ENCODE measurements around the gene EDC3.

Gene EDC3

GRCh38 chr15:74653426-74654102, 42.3 kb downstream of the EDC3 start:
- Mint-ChIP-seq H3K27ac (no peak overlapping the region), H3K27me3 (ENCODE audit: low read depth, poor library complexity) (peaks cover 3% of the 10 kb centered on the region), H3K36me3 (ENCODE audit: low read depth) (peaks cover 37% of the 10 kb centered on the region), H3K4me3 (no peak overlapping the region), H3K9me3 (no peaks in the 10 kb centered on the region), H3K4me1 (no peaks in the 10 kb centered on the region)
- no peak for TF ChIP-seq CTCF (IDR thresholded peaks at IDR 0.05)
- no peak for DNase-seq

- H3K27ac Mint-ChIP-seq: no peak overlapping the region
These were observed 44.5 kb downstream of the EDC3 start for GRCh38 chr15:74651242-74651741.

GRCh38 chr15:74648051-74648842, 47.6 kb downstream of the EDC3 start:
- H3K27me3 Mint-ChIP-seq (ENCODE audit: low read depth, poor library complexity): peaks cover 6% of the 10 kb centered on the region
- H3K9me3 Mint-ChIP-seq: no peaks in the 10 kb centered on the region
- no peak overlapping the region for H3K4me3 Mint-ChIP-seq
- H3K27ac Mint-ChIP-seq: no peak overlapping the region
- no peak for TF ChIP-seq CTCF (IDR thresholded peaks at IDR 0.05)
- no peak for DNase-seq
- H3K4me1 Mint-ChIP-seq: peaks cover 15% of the 10 kb centered on the region
- peaks cover 35% of the 10 kb centered on the region for H3K36me3 Mint-ChIP-seq (ENCODE audit: low read depth)

More at GRCh38 chr15:74651242-74651741, 44.5 kb downstream of the EDC3 start:
- Mint-ChIP-seq H3K27me3 (ENCODE audit: low read depth, poor library complexity) (peaks cover 3% of the 10 kb centered on the region), H3K9me3 (no peaks in the 10 kb centered on the region), H3K36me3 (ENCODE audit: low read depth) (peaks cover 42% of the 10 kb centered on the region), H3K4me3 (no peak overlapping the region), H3K4me1 (peaks cover 4% of the 10 kb centered on the region)
- no peak for TF ChIP-seq CTCF (IDR thresholded peaks at IDR 0.05)
- DNase-seq: no peak

GRCh38 chr15:74646480-74646879, 49.3 kb downstream of the EDC3 start:
- peaks cover 20% of the 10 kb centered on the region for H3K4me1 Mint-ChIP-seq
- peaks cover 6% of the 10 kb centered on the region for H3K27me3 Mint-ChIP-seq (ENCODE audit: low read depth, poor library complexity)
- H3K27ac Mint-ChIP-seq: no peak overlapping the region
- no peak for TF ChIP-seq CTCF (IDR thresholded peaks at IDR 0.05)
- H3K36me3 Mint-ChIP-seq (ENCODE audit: low read depth): peaks cover 28% of the 10 kb centered on the region
- H3K9me3 Mint-ChIP-seq: no peaks in the 10 kb centered on the region
- no peak for DNase-seq
- H3K4me3 Mint-ChIP-seq: no peak overlapping the region

- TF ChIP-seq CTCF (IDR thresholded peaks at IDR 0.05): no peak
- H3K9me3 Mint-ChIP-seq: no peaks in the 10 kb centered on the region
- peaks cover 20% of the 10 kb centered on the region for H3K4me1 Mint-ChIP-seq
- no peak for DNase-seq
- H3K36me3 Mint-ChIP-seq (ENCODE audit: low read depth): peaks cover 23% of the 10 kb centered on the region
- H3K27me3 Mint-ChIP-seq (ENCODE audit: low read depth, poor library complexity): peaks cover 2% of the 10 kb centered on the region
- no peak overlapping the region for H3K27ac Mint-ChIP-seq
- H3K4me3 Mint-ChIP-seq: no peak overlapping the region
These were observed 52.1 kb downstream of the EDC3 start for GRCh38 chr15:74643665-74644204.

All from nephron progenitor cell (in vitro differentiated cells).